DMS53 (cell line): ENCODE data around the gene NPIPB6.
"Not testable (repeated sequence)": the region's sequence is repeated elsewhere in the genome, so short reads cannot be mapped to it uniquely, and the experiment has no call there.

Experiments used
- DNase-seq: peaks from one replicate; lab custom pipeline; 2025; lab: John Stamatoyannopoulos, UW

Gene NPIPB6

DNA sequence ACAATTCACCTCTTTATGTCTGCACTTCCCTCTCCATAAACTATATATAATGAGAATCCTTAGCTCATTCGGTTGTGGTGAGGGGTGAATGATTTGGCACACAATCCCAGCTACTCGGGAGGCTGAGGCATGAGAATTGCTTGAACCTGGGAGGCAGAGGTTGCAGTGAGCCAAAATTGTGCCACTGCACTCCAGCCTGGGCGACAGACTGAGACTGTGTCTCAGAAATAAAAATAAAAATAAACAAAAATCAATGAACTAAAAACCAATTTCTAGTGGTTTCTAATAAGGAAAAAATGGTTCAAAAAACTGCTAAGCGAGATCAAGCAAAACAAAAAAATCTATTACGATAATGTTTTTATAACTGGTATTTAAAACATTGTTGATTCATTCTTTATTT, at the start of gene NPIPB6:
NPIPB6 (minus strand) TSS at position 101 of the 400 bp plus-strand sequence. CDS start 686 bp downstream, outside the sequence.
- not testable (repeated sequence) for DNase-seq

DNA sequence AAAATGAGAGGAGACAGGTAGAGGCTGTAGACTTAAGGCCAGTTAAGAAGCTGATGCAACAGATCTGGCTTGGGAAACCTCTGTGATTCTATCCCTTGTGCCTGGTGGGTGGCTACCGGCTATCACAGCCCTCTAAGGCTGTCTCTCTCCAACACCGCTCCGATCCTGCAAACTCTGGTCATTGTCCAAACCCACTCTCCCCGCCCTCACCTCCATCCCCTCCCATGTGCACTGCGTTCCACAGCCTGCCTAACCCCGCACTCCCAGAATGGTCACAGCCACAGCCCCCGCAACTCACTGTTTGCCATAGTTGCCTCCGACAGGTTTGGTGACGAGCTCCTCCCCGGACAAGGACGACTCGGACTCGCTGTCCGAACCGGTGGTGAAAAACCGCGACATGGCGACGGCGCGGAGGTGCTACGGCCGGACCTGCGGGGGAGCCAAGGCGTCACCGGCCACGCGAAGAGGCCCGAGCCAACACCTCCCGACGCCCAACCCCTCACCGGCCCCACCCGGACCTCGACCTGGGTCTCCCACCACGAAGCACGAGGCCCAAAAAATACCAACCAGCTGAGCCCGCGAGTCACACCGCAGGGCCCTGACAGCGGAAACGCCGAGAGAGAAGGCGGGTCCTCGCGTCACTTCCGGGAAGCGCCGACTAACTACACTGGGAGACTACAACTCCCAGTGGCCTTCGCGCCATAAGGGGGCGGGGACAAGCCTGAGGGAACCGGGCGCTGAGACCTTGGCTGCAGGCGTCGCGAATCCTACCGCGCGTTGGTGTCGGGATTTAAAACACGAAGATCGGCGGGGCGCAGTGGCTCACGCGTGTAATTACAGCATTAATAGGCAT, 40.1 kb upstream of the NPIPB6 start, which contains the start of gene EIF3CL:
EIF3CL (minus strand) TSS at position 622 of the 853 bp plus-strand sequence; CDS start at position 399, 223 bp downstream.
- not testable (repeated sequence) for DNase-seq

DNA sequence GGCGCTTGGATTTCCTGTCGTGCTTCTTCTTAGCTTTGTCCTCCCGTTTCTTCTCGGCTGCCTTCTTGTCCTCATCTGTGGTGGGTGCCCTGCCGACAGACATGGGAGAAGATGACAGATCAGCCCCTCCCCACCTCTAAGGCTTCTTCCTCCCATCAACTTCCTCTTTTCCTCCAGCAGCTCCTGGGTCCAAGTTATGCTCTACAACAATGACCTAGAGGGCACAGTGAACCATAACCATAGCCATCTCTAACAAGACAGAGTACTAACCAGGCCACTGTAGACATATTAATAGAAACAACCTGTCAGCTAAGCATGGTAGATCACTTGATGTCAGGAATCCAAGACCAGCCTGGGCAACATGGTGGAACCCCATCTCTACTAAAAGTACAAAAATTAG, 28.7 kb upstream of the NPIPB6 start:
- DNase-seq = not testable (repeated sequence)

DNA sequence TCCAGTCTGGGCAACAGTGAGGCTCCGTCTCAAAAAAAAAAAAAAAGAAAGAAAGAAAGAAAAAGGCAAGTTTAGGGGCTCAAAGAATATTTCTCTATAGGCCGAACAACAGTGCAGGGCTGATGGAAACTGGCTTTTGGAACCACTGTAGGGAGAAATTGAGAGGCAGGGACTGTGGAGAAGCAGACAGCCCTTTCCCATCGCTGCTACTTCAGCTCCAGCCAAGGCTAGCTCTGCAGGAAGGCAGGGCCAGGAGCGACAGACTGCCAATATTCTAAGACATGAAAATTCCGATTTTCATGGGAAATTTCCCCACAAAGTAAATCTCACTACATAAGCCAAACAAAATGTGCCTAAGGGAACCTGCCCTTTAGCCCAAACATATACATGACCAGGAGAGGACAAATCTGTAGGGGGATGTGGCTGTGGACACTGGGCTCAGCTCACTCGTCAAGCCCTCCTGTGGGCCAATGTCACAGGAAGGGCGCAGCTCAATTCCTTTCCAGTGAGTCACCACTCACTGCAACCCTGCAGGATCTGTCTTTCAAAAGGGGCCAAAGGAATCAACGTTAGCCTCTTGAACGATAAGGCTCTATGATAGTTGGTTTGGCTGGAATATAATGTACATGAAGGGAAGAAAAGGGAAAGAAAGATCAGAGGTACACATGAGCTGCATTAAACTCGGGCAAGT, 19.0 kb upstream of the NPIPB6 start:
- DNase-seq = not testable (repeated sequence)

DNA sequence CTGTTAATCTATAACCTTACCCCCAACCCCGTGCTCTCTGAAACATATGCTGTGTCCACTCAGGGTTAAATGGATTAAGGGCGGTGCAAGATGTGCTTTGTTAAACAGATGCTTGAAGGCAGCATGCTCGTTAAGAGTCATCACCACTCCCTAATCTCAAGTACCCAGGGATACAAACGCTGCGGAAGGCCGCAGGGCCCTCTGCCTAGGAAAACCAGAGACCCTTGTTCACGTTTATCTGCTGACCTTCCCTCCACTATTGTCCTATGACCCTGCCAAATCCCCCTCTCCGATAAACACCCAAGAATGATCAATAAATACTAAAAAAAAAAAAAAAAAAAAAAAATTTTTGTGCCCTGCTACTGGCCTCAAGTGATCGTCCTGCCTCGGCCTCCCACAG, 14.5 kb upstream of the NPIPB6 start:
- DNase-seq = not testable (repeated sequence)

DNA sequence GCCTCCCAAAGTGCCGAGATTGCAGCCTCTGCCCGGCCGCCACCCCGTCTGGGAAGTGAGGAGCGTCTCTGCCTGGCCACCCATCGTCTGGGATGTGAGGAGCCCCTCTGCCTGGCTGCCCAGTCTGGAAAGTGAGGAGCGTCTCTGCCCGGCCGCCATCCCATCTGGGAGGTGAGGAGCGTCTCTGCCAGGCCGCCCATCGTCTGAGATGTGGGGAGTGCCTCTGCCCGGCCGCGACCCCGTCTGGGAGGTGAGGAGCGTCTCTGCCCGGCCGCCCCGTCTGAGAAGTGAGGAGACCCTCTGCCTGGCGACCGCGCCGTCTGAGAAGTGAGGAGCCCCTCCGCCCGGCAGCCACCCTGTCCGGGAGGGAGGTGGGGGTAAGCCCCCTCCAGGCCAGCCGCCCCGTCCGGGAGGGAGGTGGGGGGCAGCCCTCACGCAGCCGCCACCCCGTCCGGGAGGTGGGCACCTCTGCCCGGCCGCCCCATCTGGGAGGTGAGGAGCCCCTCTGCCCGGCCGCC, 13.9 kb upstream of the NPIPB6 start:
- not testable (repeated sequence) for DNase-seq

DNA sequence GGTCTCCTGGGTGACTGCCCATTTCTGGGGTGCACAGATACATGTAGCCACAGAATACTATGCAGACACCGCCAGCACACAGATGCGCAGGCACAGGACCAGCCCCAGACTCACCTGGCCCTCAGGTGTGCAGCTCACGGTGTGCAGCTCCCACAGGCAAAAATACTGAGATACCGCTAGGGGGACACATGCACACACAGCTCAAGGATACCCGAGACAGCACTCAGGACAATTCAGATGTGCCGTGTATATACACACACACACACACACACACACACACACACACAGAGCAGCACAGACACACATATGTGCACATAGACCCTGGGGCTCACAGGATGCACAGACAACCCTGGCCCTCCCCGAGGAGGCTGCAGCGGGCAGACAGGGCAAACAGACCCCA, 11.8 kb upstream of the NPIPB6 start:
- DNase-seq = not testable (repeated sequence)

DNA sequence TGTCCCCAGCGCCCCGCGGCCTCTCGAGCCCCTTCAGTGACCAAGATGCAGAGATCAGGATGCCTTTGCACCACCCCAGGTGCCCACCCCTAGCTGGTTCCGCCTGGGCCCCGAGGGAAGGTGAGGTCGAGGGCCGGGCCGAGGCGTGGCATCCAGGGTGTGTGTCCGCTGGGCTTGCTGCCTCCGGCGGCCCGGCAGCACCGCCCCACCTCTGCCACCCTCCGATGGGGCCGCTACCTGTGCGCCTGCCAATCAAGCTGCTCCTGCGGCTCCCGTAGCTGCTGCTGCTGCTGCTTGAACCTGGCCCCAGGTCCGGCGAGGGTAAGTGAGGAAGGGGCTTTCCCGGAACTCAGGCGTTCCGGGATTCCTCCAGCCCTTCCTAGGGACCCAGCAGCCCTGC, 11.0 kb upstream of the NPIPB6 start:
- DNase-seq = not testable (repeated sequence)

DNA sequence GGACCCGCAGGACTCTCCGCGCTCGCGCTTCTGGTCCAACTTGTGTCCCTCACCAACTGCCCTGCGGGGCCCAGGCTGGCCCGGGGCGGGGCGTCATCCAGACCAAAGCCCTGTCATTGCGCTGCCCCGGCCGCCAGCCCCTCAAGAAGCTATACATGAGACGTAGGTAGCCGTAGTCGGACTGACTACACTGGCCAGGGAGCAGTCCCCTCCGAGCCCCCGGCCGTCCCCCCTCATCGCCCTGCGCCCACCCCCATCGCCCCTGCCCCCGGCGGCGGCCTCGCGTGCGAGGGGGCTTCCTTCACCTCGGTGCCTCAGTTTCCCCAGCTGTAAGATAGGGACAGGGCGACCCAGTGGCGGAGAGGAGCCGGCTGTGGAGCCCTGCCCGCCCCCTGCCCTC, 4.6 kb upstream of the NPIPB6 start:
- not testable (repeated sequence) for DNase-seq

DNA sequence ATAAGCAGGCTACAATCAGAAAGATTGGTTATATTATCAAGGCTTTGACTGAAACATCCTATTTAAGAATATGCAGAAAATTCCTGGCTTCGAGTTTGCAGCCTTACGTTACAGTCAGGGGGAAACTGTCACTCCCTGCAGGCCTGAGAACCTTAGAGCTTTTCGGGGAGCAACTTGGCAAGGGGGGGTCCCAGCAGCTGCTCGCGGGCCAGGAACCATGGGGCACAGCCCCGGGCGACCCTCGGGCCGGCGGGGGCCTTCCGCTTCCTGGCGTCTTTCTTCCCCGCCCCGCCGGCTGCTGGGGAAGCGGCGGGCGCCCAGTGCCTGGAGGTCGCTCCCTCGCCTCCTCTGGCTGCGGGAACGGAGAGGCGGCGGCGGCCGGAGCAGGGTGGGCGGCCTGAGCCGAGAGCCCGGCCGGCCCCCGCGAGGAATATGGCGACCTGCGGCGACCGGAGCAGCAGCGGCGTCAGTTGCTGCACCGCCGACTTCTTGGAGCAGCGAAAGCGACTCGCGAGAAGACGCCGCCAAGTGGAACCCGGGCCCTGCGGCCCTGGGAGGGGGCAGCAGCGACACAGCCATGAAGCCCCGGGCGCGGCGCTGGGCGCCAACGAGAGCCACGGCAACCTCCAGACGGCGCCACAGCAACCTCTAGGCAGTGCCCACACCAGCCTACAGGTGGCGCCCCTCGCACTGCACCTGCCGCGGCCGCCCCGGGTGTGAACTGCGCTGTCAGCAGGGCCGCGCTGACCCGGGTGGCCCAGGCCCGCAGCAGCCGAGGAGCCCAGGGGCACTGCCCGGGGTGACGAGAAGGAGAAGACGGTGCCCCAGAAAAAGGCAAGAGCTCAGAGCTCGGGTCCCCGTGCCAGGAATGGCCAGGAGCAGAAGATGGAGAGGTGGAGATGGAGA, 1.2 kb upstream of the NPIPB6 start:
- DNase-seq = not testable (repeated sequence)

DNA sequence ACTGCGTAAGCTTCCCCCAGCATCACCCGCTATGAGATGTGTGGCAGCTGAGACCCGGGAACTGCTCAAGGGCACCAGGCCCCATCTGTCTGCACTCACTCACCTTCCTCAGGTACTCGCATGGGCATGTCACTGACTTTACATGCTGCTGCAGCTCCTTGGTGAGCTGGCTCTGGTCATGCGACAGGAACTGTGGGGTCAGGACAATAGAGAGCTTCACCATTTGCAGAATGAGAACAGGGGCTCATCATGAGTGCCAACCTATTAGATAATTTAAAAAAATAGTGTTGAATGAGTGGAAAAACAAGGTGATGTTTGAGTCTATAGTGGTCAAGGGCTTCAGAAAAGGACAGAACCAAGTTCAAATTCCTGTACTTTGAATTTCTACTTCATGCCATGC, 708 bp downstream of the NPIPB6 start:
- not testable (repeated sequence) for DNase-seq

DNA sequence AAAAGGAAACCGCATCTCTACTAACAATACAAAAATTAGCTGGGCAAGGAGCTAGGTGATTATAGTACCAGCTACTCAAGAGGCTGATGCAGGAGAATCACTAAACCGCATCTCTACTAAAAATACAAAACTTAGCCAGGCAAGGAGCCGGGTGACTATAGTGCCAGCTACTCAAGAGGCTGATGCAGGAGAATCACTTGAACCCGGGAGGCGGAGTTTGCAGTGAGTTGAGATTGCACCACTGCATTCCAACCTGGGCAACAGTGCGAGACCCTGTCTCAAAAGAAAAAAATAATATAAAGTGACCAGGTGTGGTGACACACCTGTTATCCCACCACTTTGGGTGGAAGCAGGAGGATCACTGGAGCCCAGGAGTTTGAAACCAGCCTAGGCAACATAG, 25.1 kb downstream of the NPIPB6 start:
- DNase-seq = not testable (repeated sequence)

DNA sequence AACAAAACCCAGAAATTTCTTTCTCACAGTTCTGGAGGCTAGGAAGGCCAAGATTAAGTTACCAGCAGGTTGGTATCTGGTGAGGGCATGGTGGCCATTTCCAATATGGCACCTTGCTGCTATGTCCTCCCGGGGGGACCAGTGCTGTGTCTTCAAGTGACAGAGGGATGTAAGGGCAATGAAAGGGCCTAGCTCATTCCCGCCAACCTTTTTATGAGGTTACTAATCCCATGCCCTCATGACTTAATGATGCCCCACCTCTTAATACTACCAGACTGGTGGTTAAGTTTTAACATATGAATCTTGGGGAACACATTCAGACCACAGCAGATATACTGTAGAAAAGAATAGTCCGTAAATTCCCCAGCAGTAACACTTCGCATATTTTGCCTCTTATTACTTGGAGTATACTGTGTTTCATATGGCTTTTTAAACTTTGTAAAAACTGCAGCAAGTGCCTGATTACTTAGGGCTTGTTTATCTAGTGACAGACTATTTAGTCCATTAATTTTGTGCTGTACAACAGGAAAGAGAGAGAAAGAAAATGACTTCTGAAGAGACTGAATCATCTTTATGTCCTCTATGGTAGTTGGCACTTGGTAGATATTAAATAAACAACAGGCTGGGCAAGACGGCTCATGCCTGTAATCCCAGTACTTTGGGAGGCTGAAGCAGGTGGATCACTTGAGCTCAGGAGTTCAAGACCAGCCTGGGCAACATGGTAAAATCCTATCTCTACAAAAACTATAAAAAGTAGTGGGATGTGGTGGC, 26.2 kb downstream of the NPIPB6 start:
- DNase-seq = peak; percentile 9

DNA sequence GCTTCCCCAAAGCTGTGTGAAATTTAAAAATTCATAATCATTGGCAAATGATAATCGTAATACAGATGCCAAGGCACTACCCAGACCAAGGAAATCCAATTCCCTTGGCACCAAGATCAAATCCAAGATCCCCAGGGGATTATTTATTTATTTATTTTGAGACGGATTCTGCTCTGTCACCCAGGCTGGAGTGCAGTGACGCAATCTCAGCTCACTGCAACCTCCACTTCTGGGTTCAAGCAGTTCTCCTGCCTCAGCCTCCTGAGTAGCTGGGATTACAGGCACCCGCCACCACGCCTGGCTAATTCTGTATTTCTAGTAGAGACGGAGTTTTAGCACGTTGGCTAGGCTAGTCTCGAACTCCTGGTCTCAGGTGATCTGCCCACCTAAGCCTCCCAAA, 27.6 kb downstream of the NPIPB6 start:
- DNase-seq = not testable (repeated sequence)

DNA sequence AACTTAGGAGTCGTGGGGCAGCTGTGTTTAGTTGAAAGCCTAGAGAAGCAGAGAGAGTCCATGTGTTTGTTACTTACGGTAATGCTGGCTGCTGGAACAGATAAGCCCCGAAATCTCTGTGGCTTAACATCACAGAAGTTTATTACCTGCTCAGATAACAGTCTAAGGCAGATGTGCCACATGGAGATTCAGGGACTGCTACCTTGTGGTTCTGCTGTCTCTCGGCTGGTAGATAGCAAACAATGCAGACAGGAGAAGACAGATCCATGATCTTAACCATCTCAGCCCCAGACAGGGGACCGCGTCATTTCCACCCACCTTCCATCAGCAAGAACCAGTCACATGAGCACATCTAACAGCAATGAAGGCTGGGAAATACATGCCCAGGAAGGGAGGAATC, 30.7 kb downstream of the NPIPB6 start:
- not testable (repeated sequence) for DNase-seq

DNA sequence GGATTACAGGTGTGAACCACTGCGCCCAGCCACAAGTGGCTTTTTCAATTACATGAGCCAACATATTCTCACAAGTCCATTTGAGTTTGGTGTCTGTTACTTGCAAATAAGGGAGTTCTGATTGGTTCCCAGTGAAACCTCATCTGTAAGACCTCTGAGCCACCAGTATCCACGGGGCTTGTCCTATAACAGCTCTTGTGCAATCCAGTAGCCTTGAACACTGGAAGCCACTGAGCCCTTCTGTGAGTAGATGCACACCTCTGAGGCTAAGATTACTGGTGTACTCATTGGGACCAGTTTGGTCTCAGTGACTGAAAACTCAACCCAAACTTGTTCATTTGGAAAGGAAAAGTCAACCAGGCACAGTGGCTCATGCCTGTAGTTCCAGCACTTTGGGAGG, 32.3 kb downstream of the NPIPB6 start:
- DNase-seq = not testable (repeated sequence)

DNA sequence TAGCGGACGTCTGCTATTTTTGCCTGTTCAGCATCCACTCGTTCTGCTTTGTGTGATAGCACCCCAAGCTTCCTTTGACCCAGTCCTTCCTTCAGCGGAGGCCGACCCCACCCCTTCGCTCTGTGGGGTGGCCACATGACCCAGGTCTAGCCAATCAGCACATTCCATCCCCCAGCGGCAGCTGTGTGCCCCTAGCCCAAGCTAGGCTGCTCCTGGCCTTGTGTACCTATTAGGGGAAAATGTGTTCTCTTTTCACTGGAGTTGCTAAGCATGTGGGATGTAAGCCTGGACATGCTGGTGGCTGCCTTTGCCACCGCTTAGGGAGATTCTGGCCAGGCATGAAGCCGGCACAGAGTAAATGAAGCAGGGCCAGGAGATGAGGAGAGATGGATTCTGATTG, 33.1 kb downstream of the NPIPB6 start:
- DNase-seq = not testable (repeated sequence)

DNA sequence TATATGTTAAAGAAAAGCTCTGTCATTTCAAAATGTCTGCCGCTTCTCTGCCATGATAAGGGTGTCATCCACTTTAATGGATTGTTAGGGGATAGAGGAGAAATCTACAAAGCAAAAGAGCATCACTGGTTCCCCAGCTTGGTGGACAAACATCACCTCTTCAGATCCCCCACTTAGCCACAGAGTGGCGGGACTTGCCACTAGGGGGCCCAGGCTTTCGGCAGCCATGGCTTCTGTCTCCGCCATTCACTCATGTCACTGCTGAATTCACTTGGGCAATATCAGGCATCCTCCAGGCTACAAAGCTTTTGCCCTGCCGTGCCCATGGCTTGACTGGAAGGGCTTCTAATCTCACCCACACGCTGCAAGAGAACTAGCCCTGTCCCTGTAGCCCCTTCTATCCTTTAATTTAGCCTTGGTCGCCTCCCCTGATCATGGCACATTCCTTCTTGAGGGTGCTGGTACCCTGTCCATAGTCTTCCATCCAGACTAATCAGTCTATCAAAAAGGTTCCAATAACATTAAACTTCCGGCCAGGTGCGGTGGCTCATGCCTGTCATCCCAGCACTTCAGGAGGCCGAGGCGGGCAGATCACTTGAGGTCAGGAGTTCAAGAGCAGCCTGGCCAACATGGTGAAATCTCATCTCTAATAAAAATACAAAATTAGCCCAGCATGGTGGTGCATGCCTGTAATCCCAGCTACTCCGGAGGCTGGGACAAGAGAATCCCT, 36.3 kb downstream of the NPIPB6 start:
- peak; percentile 52 for DNase-seq

DNA sequence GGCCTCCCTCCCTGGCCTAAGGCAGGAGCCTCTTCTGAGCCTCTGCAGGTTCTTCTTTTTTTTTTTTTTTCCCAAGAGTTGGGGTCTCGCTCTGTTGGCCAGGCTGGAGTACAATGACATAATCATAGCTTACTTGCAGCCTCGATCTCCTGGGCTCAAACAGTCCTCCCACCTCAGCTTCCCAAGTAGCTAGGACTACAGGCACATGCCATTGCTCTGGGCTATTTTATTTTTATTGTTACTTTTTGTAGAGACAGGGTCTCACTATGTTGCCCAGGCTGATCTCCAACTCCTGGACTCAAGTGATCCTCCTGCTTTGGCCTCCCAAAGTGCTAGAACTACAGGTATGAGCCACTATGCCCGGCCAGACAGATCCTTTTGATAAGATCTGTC, 38.4 kb downstream of the NPIPB6 start:
- no peak for DNase-seq

DNA sequence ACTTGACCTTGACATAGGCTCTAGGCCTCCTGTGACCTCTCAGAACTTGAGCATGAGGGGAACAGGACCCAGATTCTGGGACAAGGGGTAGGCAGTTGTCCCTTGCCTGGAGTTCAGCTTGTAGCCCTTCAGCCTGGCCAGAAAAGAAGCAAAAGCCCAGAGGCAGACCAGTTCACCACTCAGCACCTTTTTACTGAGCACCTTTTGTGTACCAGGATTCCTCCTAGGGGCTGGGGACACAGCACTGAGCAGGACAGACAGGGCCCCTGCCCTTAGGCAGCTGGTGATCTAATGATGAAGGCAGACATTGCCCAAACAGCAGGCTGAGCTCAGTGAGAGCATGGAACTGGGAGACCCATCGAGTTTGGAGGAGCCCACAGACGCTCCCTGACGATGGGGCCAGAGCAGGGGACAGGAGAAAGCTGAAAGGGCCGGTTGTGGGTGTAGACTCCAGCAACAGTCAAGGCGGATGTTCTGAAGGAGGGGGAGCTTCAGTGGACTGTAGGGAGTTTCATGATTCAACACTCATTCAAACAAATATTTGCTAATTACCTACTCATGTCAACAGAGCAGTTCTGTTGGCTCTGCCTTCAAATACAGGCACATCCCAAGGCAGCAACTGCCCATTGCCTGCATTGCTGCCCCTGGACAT, 38.9 kb downstream of the NPIPB6 start:
- DNase-seq = peak; percentile 90
